Neural progenitor cell (in vitro differentiated cells): Measurements from ENCODE around the gene TMC4. TPM values are rescaled to one million over a fixed set of nuclear protein-coding genes. Genes with fewer than 3 reads are reported as not detected.
A peak's percentile ranks its signal among the peaks of the same experiment; 100 is the strongest.

ENCODE experiments used
- DNase-seq: peaks from one replicate; pipeline ENCODE4 v3.0.0-alpha.2; 2016; ENCODE audit warnings: low spot score
- H2AFZ ChIP-seq: fragments of 200-600 bp; sonication (generic); replicated peaks from 2 replicates; pipeline ENCODE4 v1.6.1; 2016; ENCODE audit warnings: antibody characterized with exemption
- H3F3A ChIP-seq: fragments of 200-600 bp; sonication (generic); 2 replicates; pipeline ENCODE4 v1.6.1; 2016; ENCODE audit warnings: antibody characterized with exemption, low read depth
- H3K27ac ChIP-seq: fragments of 200-600 bp; sonication (generic); 2 replicates; pipeline ENCODE4 v1.5.1; 2016; ENCODE audit warnings: mild to moderate bottlenecking
- H3K27me3 ChIP-seq: fragments of 200-600 bp; sonication (generic); 2 replicates; pipeline ENCODE4 v1.6.1; 2016; ENCODE audit warnings: mild to moderate bottlenecking, moderate library complexity
- H3K36me3 ChIP-seq: fragments of 200-600 bp; sonication (generic); 2 replicates; pipeline ENCODE4 v1.5.1; 2016
- H3K4me1 ChIP-seq: fragments of 200-600 bp; sonication (generic); 2 replicates; pipeline ENCODE4 v1.6.1; 2016; ENCODE audit warnings: mixed run types
- H3K4me2 ChIP-seq: fragments of 200-600 bp; sonication (generic); 2 replicates; pipeline ENCODE4 v1.6.1; 2016
- H3K4me3 ChIP-seq: fragments of 200-600 bp; sonication (generic); 2 replicates; pipeline ENCODE4 v1.5.1; 2016
- H3K79me2 ChIP-seq: fragments of 200-600 bp; sonication (generic); 2 replicates; pipeline ENCODE4 v1.6.1; 2016; ENCODE audit warnings: low read depth
- H3K9ac ChIP-seq: fragments of 200-600 bp; sonication (generic); 2 replicates; pipeline ENCODE4 v1.6.1; 2016
- H3K9me3 ChIP-seq: fragments of 200-600 bp; sonication (generic); 2 replicates; pipeline ENCODE4 v1.5.1; 2016; ENCODE audit warnings: low read depth
- H4K20me1 ChIP-seq: fragments of 200-600 bp; sonication (generic); 2 replicates; pipeline ENCODE4 v1.6.1; 2016; ENCODE audit warnings: low read depth
- H3K27ac Mint-ChIP-seq: 3 replicates; pipeline ENCODE4 v1.8.0; 2021; ENCODE audit warnings: mixed read lengths
- H3K27me3 Mint-ChIP-seq: 2 replicates; pipeline ENCODE4 v1.8.0; 2022; ENCODE audit warnings: low read depth, mild to moderate bottlenecking, inconsistent platforms, moderate library complexity, mixed read lengths; ENCODE audit not compliant: insufficient read depth
- H3K36me3 Mint-ChIP-seq: 3 replicates; pipeline ENCODE4 v1.8.0; 2021; ENCODE audit warnings: mixed read lengths
- H3K4me1 Mint-ChIP-seq: 3 replicates; pipeline ENCODE4 v1.8.0; 2021; ENCODE audit warnings: mixed read lengths
- H3K4me3 Mint-ChIP-seq: 3 replicates; pipeline ENCODE4 v1.8.0; 2021; ENCODE audit warnings: mild to moderate bottlenecking, moderate library complexity, mixed read lengths
- H3K9me3 Mint-ChIP-seq: 3 replicates; pipeline ENCODE4 v1.8.0; 2020; ENCODE audit warnings: mixed read lengths
- EZH2 ChIP-seq: fragments of 200-600 bp; sonication (generic); IDR thresholded peaks from 2 replicates; pipeline ENCODE4 v1.6.1; 2017; ENCODE audit warnings: antibody characterized with exemption, mild to moderate bottlenecking, moderate library complexity
- EZH2phosphoT487 ChIP-seq: fragments of 200-600 bp; sonication (generic); IDR thresholded peaks from 2 replicates; pipeline ENCODE4 v1.6.1; 2017; ENCODE audit warnings: antibody characterized with exemption
- total RNA-seq: library from RNA; depleted of rRNA; stranded (reverse); fragments of >200 nt; gene quantifications from 2 replicates; pipeline ENCODE4 v1.2.3, GENCODE V29; 2015; ENCODE audit warnings: low replicate concordance
- TF ChIP-seq, protein P1 (sequence below): fragments of 200-600 bp; sonication (generic); IDR thresholded peaks from 2 replicates; pipeline ENCODE4 v1.5.1; 2017; ENCODE audit warnings: antibody characterized with exemption, mild to moderate bottlenecking

TMC4 gene
- total RNA-seq, 1 donor from 2014 or later: not detected

DNA sequence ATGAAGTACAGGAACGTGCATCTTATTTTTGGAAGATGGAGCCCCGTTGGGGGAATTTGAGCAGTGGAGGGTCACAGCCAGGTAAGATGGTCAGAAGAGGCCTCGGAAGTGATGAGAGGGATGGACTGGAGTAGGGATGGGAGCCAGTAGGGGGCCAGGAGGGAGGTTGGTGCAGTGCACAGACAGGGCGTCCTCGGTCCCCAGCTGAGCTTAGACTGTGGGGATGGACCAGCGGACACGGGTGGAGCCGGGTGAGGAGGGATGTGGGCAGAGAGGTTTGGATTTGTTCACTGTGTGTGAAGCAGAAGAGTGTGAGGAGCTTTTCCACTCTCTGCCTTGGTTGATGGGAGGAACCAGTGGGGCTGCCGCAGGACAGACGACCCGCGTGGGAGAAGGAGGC is 38.3 kb upstream of the TMC4 start:
- no peak overlapping the region for H3K27ac Mint-ChIP-seq

DNA sequence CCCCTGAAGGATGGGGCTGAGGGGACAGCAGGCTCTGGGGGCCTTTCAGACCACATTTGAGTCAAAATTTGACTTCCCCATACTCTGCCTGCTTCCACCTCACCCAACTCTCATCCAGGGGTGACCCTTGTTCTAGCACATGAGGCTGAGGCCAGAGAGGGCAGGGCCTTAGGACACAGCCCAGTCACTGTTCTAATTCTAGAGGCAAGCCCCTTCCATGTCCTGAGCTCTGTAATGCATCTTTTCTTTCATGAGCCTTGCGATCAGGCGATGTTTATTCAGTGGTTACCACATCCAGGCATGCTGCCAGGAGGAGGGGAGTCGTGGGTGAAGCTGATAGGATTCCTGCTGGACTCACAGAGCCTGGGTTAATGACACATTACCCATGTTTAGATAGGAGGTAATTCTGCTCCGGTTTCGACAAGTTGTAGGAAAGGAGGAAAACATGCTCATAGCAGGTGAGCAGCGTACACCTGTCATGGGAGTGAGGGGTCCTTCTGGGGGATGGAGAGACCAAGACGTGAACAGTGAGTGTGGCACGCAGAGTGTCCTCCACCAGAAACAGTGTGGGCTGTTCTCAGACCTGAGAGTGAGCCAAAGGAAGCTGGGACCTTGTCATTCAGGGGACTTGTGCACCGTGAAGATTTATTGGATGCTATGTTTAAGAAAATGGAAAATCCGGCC is 37.0 kb upstream of the TMC4 start:
- peaks cover 20% of the 10 kb centered on the region for H3K79me2 ChIP-seq
- H3K9me3 ChIP-seq: no peaks in the 10 kb centered on the region
- H3K27ac ChIP-seq: peak overlapping the region; percentile 53
- H3K36me3 Mint-ChIP-seq: peaks cover 23% of the 10 kb centered on the region
- TF ChIP-seq EZH2phosphoT487: no peak
- TF ChIP-seq, protein P1, sequence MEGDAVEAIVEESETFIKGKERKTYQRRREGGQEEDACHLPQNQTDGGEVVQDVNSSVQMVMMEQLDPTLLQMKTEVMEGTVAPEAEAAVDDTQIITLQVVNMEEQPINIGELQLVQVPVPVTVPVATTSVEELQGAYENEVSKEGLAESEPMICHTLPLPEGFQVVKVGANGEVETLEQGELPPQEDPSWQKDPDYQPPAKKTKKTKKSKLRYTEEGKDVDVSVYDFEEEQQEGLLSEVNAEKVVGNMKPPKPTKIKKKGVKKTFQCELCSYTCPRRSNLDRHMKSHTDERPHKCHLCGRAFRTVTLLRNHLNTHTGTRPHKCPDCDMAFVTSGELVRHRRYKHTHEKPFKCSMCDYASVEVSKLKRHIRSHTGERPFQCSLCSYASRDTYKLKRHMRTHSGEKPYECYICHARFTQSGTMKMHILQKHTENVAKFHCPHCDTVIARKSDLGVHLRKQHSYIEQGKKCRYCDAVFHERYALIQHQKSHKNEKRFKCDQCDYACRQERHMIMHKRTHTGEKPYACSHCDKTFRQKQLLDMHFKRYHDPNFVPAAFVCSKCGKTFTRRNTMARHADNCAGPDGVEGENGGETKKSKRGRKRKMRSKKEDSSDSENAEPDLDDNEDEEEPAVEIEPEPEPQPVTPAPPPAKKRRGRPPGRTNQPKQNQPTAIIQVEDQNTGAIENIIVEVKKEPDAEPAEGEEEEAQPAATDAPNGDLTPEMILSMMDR: no peak
- TF ChIP-seq EZH2: no peak
- peak overlapping the region; percentile 76 for H3K27ac Mint-ChIP-seq
- H3K4me1 Mint-ChIP-seq: peaks cover 19% of the 10 kb centered on the region
- peaks cover 27% of the 10 kb centered on the region for H3F3A ChIP-seq
- no peaks in the 10 kb centered on the region for H3K27me3 ChIP-seq
- H3K4me3 Mint-ChIP-seq: no peak overlapping the region
- no peaks in the 10 kb centered on the region for H3K4me1 ChIP-seq
- H3K36me3 ChIP-seq: no peaks in the 10 kb centered on the region
- no peaks in the 10 kb centered on the region for H3K9me3 Mint-ChIP-seq
- H2AFZ ChIP-seq: no peak overlapping the region
- H3K9ac ChIP-seq: no peak overlapping the region
- H4K20me1 ChIP-seq: peaks cover 55% of the 10 kb centered on the region
- H3K4me3 ChIP-seq: no peak overlapping the region
- no peak overlapping the region for H3K4me2 ChIP-seq
- DNase-seq: no peak
- H3K27me3 Mint-ChIP-seq: peaks cover 4% of the 10 kb centered on the region

More for the DNA sequence above, 38.3 kb upstream of the TMC4 start:
- H3F3A ChIP-seq: peaks cover 15% of the 10 kb centered on the region
- H2AFZ ChIP-seq: no peak overlapping the region
- no peak overlapping the region for H3K4me2 ChIP-seq
- no peaks in the 10 kb centered on the region for H3K4me1 ChIP-seq
- TF ChIP-seq EZH2 (no peak), EZH2phosphoT487 (no peak)
- TF ChIP-seq, protein P1: no peak
- Mint-ChIP-seq H3K36me3 (peaks cover 18% of the 10 kb centered on the region), H3K4me3 (no peak overlapping the region), H3K27me3 (peaks cover 6% of the 10 kb centered on the region), H3K9me3 (no peaks in the 10 kb centered on the region), H3K4me1 (peaks cover 18% of the 10 kb centered on the region)
- H3K9ac ChIP-seq: no peak overlapping the region
- no peaks in the 10 kb centered on the region for H3K9me3 ChIP-seq
- DNase-seq: no peak
- peaks cover 42% of the 10 kb centered on the region for H4K20me1 ChIP-seq
- peaks cover 8% of the 10 kb centered on the region for H3K79me2 ChIP-seq
- no peaks in the 10 kb centered on the region for H3K36me3 ChIP-seq
- no peak overlapping the region for H3K4me3 ChIP-seq
- no peak overlapping the region for H3K27ac ChIP-seq
- no peaks in the 10 kb centered on the region for H3K27me3 ChIP-seq

DNA sequence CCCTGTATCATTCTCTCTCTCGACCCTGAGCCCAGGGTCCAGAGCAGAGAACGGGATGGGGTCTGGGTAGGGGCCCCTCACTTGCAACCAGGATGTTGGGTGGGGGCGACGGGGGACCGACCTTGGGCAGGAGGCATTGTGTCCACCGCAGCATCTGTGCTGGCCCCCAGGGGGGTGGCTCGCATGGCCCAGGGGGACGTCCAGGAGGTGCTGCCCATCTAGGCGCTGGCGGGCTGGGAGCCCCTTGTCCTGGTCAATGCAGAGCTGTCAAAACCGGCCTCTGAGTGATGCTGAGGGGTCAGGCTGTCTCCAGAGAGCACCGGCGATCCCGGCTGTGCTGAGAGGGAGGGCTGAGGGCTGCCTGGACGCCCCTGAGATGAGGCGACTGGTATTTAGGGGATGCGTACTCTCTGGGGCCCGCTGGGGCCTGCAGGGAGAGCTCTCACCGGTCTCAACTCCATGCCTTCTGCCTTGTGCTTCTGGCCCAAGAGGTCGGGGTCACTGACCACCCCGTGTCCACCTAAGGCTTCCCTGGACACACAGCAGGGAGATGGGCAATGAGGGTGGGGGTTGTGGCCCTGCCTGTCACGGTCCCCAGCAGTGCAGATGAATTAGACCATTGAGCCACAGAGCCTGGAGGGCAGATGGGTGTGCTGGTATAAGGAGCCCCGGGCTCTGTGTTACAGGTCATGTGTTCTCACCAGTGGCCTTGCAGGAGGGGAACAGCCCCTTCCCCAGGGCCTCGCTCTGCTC is 36.3 kb upstream of the TMC4 start:
- no peak for DNase-seq
- H2AFZ ChIP-seq: no peak overlapping the region
- peaks cover 28% of the 10 kb centered on the region for H3K79me2 ChIP-seq
- H3K36me3 ChIP-seq: no peaks in the 10 kb centered on the region
- Mint-ChIP-seq H3K36me3 (peaks cover 26% of the 10 kb centered on the region), H3K9me3 (no peaks in the 10 kb centered on the region), H3K27ac (peak overlapping the region; percentile 57), H3K4me3 (no peak overlapping the region), H3K27me3 (peaks cover 4% of the 10 kb centered on the region), H3K4me1 (peaks cover 21% of the 10 kb centered on the region)
- H3F3A ChIP-seq: peaks cover 34% of the 10 kb centered on the region
- peak overlapping the region; percentile 53 for H3K27ac ChIP-seq
- H4K20me1 ChIP-seq: peaks cover 62% of the 10 kb centered on the region
- H3K9ac ChIP-seq: no peak overlapping the region
- no peaks in the 10 kb centered on the region for H3K9me3 ChIP-seq
- TF ChIP-seq EZH2 (no peak), EZH2phosphoT487 (no peak)
- TF ChIP-seq, protein P1: no peak
- H3K4me2 ChIP-seq: no peak overlapping the region
- no peak overlapping the region for H3K4me3 ChIP-seq
- H3K27me3 ChIP-seq: no peaks in the 10 kb centered on the region
- H3K4me1 ChIP-seq: peaks cover 6% of the 10 kb centered on the region
